GM19463 (cell line): ENCODE results near the gene SIGLEC1.

Experiments
- ATAC-seq: cut with Tn5 transposase; IDR thresholded peaks from one replicate; pipeline ENCODE4 v1.9.1; 2021; ENCODE audit warnings: mild to moderate bottlenecking, moderate library complexity; ENCODE audit not compliant: unreplicated experiment

SIGLEC1 gene

GRCh38 chr20:3702611-3703391, 9.6 kb downstream of the SIGLEC1 start:
- ATAC-seq = no peak

GRCh38 chr20:3701061-3701998, 11.1 kb downstream of the SIGLEC1 start:
- ATAC-seq = no peak

- no peak for ATAC-seq
These were observed 13.4 kb downstream of the SIGLEC1 start for GRCh38 chr20:3699037-3699436.

GRCh38 chr20:3698591-3699001, 13.8 kb downstream of the SIGLEC1 start:
- no peak for ATAC-seq

- ATAC-seq = no peak
These were observed 14.7 kb downstream of the SIGLEC1 start for GRCh38 chr20:3697588-3698305.

- no peak for ATAC-seq
These were observed 15.4 kb downstream of the SIGLEC1 start for GRCh38 chr20:3696745-3697587.

GRCh38 chr20:3696200-3696599, 16.2 kb downstream of the SIGLEC1 start:
- ATAC-seq = no peak

- no peak for ATAC-seq
These were observed 17.5 kb downstream of the SIGLEC1 start for GRCh38 chr20:3694864-3695263.

GRCh38 chr20:3693376-3693775, 19.0 kb downstream of the SIGLEC1 start:
- no peak for ATAC-seq

GRCh38 chr20:3692706-3693294, 19.6 kb downstream of the SIGLEC1 start:
- no peak for ATAC-seq

GRCh38 chr20:3691897-3692296, 20.5 kb downstream of the SIGLEC1 start:
- ATAC-seq = no peak

GRCh38 chr20:3691306-3691705, 21.1 kb downstream of the SIGLEC1 start:
- ATAC-seq = no peak

- ATAC-seq = no peak
These were observed 22.0 kb downstream of the SIGLEC1 start for GRCh38 chr20:3690413-3690812.

- ATAC-seq = no peak
These were observed 22.4 kb downstream of the SIGLEC1 start for GRCh38 chr20:3689978-3690377.

GRCh38 chr20:3687655-3688054, 24.7 kb downstream of the SIGLEC1 start:
- ATAC-seq = no peak

- no peak for ATAC-seq
These were observed 25.5 kb downstream of the SIGLEC1 start for GRCh38 chr20:3686867-3687321.

GRCh38 chr20:3686421-3686820, 26.0 kb downstream of the SIGLEC1 start:
- no peak for ATAC-seq

GRCh38 chr20:3685341-3685740, 27.1 kb downstream of the SIGLEC1 start:
- ATAC-seq = no peak

- no peak for ATAC-seq
These were observed 30.2 kb downstream of the SIGLEC1 start, which contains the start of gene ADAM33 for GRCh38 chr20:3681931-3682781. TSS of gene ADAM33 (minus strand) at chr20:3682010. CDS start at chr20:3682004, 6 bp downstream.
